Epithelial cell of proximal tubule (primary cell): ENCODE data around the gene TBC1D19. TPM values are rescaled to one million over a fixed set of nuclear protein-coding genes. Genes with fewer than 3 reads are reported as not detected.

Experiments
- DNase-seq: peaks from one replicate; pipeline ENCODE4 v3.0.0-alpha.2; 2011; ENCODE audit warnings: low read depth
- H3K4me3 ChIP-seq: 2 replicates; pipeline ENCODE4 v1.5.1; 2011; ENCODE audit warnings: low read depth, mild to moderate bottlenecking, low read length
- CTCF ChIP-seq: conservative IDR thresholded peaks from 2 replicates; pipeline ENCODE4 v1.5.1; 2012; ENCODE audit warnings: low read depth, mild to moderate bottlenecking, low read length
- total RNA-seq: library from RNA; depleted of rRNA; stranded (reverse); fragments of >200 nt; gene quantifications from 2 replicates; pipeline ENCODE4 v1.2.3, GENCODE V29; 2015

Gene TBC1D19
- total RNA-seq, 1 donor from 2014 or later, result 27.9 TPM

- no peak for DNase-seq
- no peak for TF ChIP-seq CTCF
- H3K4me3 ChIP-seq, result no peak overlapping the region
Measured at GRCh38 chr4:26789208-26789607, 205.3 kb downstream of the TBC1D19 start.

GRCh38 chr4:26791346-26791745 is 207.5 kb downstream of the TBC1D19 start:
- TF ChIP-seq CTCF, result no peak
- H3K4me3 ChIP-seq, result no peak overlapping the region
- no peak for DNase-seq

GRCh38 chr4:26792639-26793038 is 208.8 kb downstream of the TBC1D19 start:
- no peak for DNase-seq
- no peak for TF ChIP-seq CTCF
- H3K4me3 ChIP-seq, result no peak overlapping the region

- no peak for TF ChIP-seq CTCF
- no peak overlapping the region for H3K4me3 ChIP-seq
- no peak for DNase-seq
Measured at GRCh38 chr4:26793735-26794134, 209.9 kb downstream of the TBC1D19 start.

- TF ChIP-seq CTCF, result no peak
- H3K4me3 ChIP-seq, result no peak overlapping the region
- no peak for DNase-seq
Measured at GRCh38 chr4:26796081-26796480, 212.2 kb downstream of the TBC1D19 start.

- no peak for DNase-seq
- H3K4me3 ChIP-seq, result no peak overlapping the region
- TF ChIP-seq CTCF, result no peak
Measured at GRCh38 chr4:26802790-26803189, 218.9 kb downstream of the TBC1D19 start.

GRCh38 chr4:26803211-26803861 is 219.5 kb downstream of the TBC1D19 start:
- TF ChIP-seq CTCF, result no peak
- no peak for DNase-seq
- no peak overlapping the region for H3K4me3 ChIP-seq
